Hypothalamus (tissue), 51 donors: ENCODE data around the gene INTS13.
"Not testable (repeated sequence)": the region's sequence is repeated elsewhere in the genome, so short reads cannot be mapped to it uniquely, and the experiment has no call there.

Experiments
- DNase-seq, 51 donors: peaks; one replicate each; lab custom pipeline; 2025; lab: John Stamatoyannopoulos, UW

The INTS13 gene

GRCh38 chr12:26937863-26938700, at the start of gene INTS13, which contains the start of gene FGFR1OP2:
INTS13 (minus strand) TSS chr12:26937981; CDS start chr12:26936803, 1,178 bp downstream.
FGFR1OP2 (plus strand) TSS chr12:26938470; CDS start chr12:26954159, 15,689 bp downstream.
- peak; percentile 83 to 100 (median 97) for DNase-seq

- DNase-seq: no peak
Observed at GRCh38 chr12:26982866-26983265, 45.1 kb upstream of the INTS13 start.

- no peak for DNase-seq
Observed at GRCh38 chr12:26979733-26980132, 42.0 kb upstream of the INTS13 start.

- DNase-seq: no peak
Observed at GRCh38 chr12:26978801-26979200, 41.0 kb upstream of the INTS13 start.

- DNase-seq: no peak
Observed at GRCh38 chr12:26976687-26977086, 38.9 kb upstream of the INTS13 start.

GRCh38 chr12:26971963-26972362, 34.2 kb upstream of the INTS13 start:
- no peak for DNase-seq

GRCh38 chr12:26970136-26970535, 32.4 kb upstream of the INTS13 start:
- DNase-seq: no peak

- DNase-seq: no peak
Observed at GRCh38 chr12:26966842-26967241, 29.1 kb upstream of the INTS13 start.

GRCh38 chr12:26963413-26963812, 25.6 kb upstream of the INTS13 start:
- DNase-seq: no peak

- DNase-seq: no peak
Observed at GRCh38 chr12:26961803-26962202, 24.0 kb upstream of the INTS13 start.

GRCh38 chr12:26961391-26961790, 23.6 kb upstream of the INTS13 start:
- not testable (repeated sequence) for DNase-seq

GRCh38 chr12:26954027-26954426, 16.2 kb upstream of the INTS13 start:
- no peak for DNase-seq

- DNase-seq: peak in 2 of 51 donors; percentile 3 to 6
Observed at GRCh38 chr12:26953447-26953846, 15.7 kb upstream of the INTS13 start.

GRCh38 chr12:26948309-26948708, 10.5 kb upstream of the INTS13 start:
- DNase-seq: no peak

- DNase-seq: no peak
Observed at GRCh38 chr12:26941215-26941594, 3.4 kb upstream of the INTS13 start.

GRCh38 chr12:26940516-26941214, 2.9 kb upstream of the INTS13 start:
- DNase-seq: peak in 1 of 51 donors; percentile 21

- no peak for DNase-seq
Observed at GRCh38 chr12:26939953-26940352, 2.2 kb upstream of the INTS13 start.

- DNase-seq: peak in 1 of 51 donors; percentile 62
Observed at GRCh38 chr12:26939192-26939832, 1.5 kb upstream of the INTS13 start.

GRCh38 chr12:26938701-26939062, 901 bp upstream of the INTS13 start:
- DNase-seq: peak in 5 of 51 donors; percentile 43 to 66 (median 55)

- no peak for DNase-seq
Observed at GRCh38 chr12:26937443-26937862, 328 bp downstream of the INTS13 start.
